B cell (primary cell): Measurements from ENCODE around the gene HYAL2.

ENCODE experiments used
- EZH2 ChIP-seq: IDR thresholded peaks from 2 replicates; pipeline ENCODE4 v1.6.1; 2012; ENCODE audit warnings: borderline replicate concordance, low read depth, mild to moderate bottlenecking, moderate library complexity, low read length; ENCODE audit not compliant: insufficient read depth, poor library complexity, severe bottlenecking
- TF ChIP-seq, protein P1 (sequence below): fragments of 200-600 bp; IDR thresholded peaks from one replicate; pipeline ENCODE4 v1.8.0; 2022; ENCODE audit warnings: antibody characterized with exemption, mild to moderate bottlenecking

DNA sequence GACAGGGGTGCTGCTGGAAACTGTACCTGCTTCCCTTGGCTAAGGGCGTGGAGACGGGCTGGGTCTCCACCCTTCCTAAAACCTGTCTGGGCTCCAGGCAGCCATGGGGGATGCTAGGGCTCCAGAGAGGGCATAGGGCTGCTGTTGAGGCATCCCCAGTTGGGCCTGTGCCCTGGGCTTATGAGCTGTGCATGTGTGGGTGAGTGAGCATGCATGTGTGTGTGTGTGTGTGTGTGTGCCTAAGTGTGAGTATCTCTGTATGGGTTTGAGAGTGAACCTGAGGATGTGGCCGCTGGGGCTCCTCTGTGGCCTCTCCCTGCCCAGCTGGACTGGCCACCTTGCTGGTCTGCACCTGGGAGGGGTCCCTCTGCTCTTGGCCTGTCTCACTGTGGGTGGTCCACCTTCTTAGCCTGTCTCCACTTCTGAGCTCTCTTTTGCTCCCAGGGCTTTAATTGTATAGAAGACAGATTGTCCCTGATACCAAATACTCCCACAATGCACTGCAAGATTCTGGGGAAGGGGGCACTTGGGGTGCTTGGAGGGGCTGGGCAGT is 48.7 kb upstream of the HYAL2 start:
- TF ChIP-seq, protein P1, sequence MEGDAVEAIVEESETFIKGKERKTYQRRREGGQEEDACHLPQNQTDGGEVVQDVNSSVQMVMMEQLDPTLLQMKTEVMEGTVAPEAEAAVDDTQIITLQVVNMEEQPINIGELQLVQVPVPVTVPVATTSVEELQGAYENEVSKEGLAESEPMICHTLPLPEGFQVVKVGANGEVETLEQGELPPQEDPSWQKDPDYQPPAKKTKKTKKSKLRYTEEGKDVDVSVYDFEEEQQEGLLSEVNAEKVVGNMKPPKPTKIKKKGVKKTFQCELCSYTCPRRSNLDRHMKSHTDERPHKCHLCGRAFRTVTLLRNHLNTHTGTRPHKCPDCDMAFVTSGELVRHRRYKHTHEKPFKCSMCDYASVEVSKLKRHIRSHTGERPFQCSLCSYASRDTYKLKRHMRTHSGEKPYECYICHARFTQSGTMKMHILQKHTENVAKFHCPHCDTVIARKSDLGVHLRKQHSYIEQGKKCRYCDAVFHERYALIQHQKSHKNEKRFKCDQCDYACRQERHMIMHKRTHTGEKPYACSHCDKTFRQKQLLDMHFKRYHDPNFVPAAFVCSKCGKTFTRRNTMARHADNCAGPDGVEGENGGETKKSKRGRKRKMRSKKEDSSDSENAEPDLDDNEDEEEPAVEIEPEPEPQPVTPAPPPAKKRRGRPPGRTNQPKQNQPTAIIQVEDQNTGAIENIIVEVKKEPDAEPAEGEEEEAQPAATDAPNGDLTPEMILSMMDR = no peak
- TF ChIP-seq EZH2 = no peak
